ENCODE data around the gene ANOS1.
"Not testable (repeated sequence)": the region's sequence is repeated elsewhere in the genome, so short reads cannot be mapped to it uniquely, and the experiment has no call there.

ANOS1 gene, protein sequence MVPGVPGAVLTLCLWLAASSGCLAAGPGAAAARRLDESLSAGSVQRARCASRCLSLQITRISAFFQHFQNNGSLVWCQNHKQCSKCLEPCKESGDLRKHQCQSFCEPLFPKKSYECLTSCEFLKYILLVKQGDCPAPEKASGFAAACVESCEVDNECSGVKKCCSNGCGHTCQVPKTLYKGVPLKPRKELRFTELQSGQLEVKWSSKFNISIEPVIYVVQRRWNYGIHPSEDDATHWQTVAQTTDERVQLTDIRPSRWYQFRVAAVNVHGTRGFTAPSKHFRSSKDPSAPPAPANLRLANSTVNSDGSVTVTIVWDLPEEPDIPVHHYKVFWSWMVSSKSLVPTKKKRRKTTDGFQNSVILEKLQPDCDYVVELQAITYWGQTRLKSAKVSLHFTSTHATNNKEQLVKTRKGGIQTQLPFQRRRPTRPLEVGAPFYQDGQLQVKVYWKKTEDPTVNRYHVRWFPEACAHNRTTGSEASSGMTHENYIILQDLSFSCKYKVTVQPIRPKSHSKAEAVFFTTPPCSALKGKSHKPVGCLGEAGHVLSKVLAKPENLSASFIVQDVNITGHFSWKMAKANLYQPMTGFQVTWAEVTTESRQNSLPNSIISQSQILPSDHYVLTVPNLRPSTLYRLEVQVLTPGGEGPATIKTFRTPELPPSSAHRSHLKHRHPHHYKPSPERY

DNA sequence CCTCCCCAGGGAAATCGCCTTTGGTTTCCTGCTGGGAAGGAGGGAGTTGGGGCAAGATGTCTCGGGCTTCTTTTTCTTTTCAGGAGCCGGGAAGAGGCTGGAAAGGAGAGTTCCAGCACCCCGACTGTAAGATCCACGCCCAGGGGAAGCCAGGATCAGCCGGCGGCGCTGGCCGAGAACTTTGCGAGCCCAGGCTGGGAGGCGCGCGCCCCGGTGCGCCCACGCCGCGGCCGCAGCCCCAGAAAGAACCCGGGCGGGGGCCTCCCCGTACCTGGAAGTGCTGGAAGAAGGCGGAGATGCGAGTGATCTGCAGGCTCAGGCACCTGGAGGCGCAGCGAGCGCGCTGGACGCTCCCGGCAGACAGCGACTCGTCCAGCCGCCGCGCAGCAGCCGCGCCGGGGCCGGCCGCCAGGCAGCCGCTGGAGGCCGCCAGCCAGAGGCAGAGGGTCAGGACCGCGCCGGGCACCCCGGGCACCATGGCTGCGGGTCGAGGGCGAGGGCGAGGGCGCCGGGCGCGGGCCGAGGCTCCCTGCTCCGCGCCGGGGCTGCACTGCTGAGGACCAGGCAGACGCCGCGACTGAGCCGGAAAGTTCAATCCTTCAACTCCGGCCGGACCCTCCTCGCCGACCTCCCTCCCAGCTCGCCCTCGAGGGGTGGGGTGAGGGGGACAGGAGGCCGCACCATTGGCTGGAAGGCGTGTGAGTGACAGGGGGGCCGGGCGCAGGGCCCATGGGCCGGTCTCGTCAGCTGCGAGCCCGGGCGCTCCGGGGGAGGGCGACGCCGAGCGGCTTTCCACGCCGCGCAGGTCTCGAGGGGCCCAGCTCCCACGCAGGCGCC is at the start of gene ANOS1:
Gene ANOS1, minus strand, starts transcription at position 579 of the 837 bp plus-strand sequence. Its CDS starts 101 bp downstream, at position 478.
- DNase-seq (ENCODE audit: low read depth): no peak

DNA sequence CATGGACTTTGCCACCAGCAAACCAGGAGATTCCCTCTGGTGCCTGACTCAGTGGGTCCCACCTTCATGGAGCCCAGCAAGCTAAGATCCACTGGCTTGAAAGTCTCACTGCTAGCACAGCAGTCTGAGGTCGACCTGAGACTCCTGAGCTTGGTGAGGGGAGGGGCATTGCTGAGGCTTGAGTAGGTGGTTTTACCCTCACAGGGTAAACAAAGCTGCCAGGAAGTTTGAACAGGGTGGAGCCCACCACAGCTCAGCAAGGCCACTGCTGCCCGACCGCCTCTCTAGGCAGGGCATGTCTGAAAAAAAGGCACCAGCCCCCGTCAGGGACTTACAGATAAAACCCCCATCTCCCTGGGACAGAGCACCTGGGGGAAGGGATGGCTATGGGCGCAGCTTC is 41.2 kb upstream of the ANOS1 start:
- no peak for DNase-seq (ENCODE audit: low read depth)

DNA sequence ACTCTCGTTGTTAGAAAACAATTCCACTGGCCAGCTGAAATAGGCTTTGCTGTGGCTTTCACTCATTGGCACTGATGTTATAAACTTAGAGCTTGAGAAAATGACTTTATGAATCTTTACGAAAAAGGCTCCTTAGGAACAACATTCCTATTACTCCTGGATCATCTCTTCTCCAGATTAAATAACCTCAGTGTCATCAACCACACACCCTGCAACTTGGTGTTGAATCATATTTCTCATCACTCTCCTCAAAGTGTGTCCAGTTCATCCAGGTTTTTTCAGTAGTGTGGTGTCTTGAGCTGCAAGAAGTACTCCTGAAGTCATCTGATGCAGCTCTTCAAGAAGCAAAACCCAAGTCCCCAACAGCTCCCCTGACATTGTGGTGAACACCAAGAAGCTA is 28.1 kb upstream of the ANOS1 start:
- no peak for DNase-seq (ENCODE audit: low read depth)

DNA sequence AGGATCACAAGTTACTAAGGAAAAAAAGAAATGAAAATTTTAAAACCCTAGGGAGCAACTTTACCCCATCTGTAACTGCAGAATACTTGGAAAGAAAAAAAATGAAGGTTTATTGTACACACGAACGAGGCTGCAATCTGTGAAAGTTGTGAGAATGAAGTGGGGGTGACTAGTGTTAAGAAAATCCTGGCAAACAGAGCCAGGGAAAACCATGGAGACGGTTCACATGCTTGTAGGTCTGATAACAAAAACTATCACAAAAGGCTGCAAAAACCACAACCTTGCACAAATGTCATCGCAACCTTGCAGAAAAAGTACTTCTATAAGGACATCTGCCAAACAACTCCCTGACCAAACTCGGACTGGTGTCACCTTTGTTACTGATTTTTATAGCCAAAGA is 26.8 kb upstream of the ANOS1 start:
- not testable (repeated sequence) for DNase-seq (ENCODE audit: low read depth)

DNA sequence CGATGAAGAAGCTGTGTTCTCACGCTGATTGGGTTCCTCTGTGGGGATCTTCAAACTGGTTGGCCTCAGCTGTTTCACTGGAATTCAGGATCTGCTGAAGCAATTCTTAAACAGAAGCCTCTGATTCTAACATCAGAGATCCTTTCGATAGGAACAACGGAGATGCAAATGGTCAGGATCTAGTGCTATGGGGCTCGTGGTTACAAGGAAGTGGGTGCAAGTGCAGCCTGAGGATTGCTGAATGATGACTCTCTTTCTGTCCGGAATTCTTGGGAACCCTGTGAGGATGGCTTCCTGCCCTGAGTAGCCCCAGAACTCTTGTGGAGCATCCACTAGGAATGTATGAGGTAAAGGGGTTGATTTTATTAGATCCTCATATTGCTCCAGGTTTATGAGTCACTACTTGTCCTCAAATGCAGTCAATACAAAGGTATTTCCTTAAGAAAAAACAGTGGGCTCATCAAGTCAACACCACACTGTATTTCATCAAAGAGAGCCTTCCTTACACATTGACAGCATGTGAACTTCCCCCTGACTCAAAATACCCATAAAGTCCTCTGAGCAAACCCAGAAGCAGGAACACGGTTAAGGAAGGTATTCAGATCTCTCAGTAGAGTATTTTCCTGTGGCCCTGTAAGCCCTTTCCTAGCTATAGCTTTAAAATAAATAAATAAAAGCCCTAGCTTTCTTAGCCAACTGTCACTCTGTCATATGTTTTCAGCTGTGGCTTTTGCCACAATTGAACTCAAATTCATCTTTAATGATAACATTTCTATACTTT is 25.9 kb upstream of the ANOS1 start:
- DNase-seq (ENCODE audit: low read depth): not testable (repeated sequence)

DNA sequence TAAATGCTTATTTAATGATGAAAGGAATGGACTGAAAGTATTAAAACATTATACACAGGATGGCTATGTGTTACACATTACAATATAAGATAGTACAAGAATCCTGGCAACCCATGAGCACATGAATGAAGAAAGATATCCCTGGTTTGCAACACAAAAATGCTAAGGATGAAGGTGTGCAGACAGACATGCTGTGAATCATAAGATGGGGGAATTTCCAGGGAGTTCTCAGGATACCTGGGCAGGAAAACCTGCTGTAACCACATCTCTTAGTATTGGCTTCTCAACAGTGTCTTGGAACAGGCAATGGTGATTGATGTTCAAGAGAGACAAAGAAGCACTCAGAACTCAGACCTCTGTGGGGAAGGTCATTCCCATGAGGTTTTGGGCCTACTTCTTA is 23.9 kb upstream of the ANOS1 start:
- DNase-seq (ENCODE audit: low read depth): no peak

DNA sequence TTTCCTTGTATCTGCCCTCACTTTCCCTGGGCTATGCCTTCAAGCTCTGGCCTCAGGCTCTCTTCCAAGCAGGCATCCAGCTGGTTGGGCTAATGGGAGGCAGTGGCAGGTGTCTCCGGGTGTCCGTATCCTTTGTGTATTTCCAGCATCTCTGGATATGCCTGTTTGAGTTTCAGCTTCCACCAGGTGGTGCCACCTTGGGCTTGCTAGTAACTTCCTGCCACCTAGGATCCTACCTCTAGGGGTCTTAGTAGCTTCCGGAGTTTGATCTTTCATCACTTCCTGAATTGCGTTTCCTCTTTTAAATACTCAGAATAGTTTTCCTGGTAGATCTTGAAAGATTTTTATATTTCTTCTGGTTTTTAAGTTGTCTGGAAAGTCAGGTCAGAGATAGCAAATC is 23.2 kb upstream of the ANOS1 start:
- no peak for DNase-seq (ENCODE audit: low read depth)

DNA sequence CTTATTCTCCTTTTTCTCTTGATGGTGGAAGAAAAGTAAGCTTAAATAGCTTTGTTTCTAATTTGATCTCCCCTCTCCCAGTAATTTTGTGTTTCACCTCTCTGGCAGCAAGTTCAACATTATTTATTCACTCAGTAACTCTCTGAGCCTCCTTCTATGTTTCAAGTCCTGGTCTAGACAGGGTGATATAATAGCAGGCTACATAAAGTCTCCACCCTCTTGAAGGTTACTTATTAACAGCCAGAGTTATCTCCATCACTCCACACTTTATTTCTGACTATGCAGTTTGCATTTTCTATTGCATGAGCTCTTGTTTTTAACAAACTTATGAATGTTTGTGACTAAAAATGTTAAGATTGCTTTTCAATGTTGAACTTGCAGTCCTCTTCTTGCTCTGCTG is 17.8 kb upstream of the ANOS1 start:
- DNase-seq (ENCODE audit: low read depth): no peak

DNA sequence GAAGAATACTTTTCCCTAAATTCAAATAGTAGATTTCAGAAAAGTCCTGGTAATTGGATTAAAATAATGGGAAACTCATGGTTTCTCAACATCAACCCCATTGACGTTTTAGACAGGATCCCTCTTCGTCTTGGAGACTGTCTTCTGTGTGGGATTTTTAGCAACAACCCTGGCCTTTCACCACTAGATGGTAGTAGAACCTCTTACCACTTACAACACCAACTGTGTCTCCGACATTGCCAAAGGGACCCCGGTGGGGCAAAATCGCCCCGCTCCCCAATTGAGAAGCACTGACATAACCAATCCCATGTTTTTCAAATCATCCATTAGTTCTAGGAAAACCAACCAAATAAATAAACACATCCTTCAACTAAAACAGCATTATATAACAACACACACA is 16.9 kb upstream of the ANOS1 start:
- DNase-seq (ENCODE audit: low read depth): no peak

DNA sequence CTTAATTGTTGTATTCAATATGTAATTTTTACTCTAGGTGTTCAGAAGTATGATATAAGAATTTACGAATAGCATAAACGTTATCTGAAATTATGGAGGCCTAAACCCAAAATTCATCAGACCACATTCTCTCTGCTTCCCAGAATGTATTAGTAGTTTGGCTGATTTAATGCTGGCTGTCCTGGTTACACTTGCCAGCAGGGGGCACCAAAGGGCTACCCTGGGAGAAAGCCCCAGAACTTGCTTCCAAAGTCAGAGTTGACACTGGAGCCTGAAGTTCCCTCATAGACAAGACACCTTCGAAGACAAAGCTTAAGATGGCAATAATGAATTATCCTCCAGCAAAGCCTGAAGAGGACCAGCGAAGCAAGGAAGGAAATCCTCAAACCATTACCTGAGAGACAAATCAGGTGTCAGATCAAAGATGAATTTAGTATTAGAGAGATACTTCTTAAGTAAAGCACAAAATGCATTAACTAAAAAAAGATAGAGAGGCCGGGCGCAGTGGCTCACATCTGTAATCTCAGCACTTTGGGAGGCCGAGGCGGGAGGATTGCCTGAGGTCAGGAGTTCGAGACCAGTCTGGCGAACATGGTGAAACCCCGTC is 11.3 kb upstream of the ANOS1 start:
- peak; percentile 24 for DNase-seq (ENCODE audit: low read depth)

DNA sequence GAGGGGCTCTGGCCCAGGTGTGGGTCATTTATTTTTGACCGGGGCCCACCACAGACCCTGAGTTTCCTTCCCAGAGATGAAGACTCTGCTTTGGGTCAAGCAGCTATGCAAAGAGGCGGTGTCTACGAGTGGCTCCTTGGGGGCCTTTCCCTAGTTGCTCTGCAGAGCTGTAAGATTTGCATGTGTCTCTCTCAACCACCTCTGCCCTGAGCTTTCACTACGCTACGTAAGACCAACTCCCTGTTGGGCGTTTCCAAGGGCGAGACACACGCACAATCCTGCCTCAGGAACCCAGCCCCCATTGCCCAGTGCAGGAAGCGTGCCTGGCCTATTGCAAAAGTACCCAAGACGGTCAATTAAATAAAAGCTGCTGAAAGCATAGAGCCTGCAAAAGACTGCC is 10.0 kb upstream of the ANOS1 start:
- DNase-seq (ENCODE audit: low read depth): no peak

DNA sequence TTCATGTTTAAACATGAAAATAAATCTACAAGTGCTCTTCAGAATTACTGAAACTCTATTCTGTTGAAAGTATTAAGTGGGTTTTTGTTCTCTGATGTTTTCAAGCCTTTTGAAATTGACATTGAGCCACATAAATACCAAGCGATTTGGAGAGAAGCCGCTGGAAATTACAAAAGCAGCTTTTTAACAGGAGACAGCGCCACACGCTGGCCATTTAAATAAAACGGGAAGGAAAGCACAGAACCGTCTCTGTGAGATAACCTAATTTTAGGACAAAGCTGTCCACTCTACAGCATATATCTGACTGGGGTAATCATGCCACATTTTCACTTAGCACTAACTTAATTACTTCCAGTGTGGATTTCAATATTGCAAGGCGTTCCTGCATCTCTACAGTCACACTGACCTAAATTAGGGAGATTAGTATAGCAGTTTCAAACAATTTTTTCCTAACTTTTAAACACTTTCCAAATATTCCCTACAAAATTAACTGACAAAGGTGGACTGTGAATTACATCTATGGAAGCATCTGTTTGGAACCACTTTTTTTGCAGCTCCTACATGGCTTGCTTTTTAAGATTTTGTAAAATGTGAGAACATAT is 6.8 kb upstream of the ANOS1 start:
- no peak for DNase-seq (ENCODE audit: low read depth)

DNA sequence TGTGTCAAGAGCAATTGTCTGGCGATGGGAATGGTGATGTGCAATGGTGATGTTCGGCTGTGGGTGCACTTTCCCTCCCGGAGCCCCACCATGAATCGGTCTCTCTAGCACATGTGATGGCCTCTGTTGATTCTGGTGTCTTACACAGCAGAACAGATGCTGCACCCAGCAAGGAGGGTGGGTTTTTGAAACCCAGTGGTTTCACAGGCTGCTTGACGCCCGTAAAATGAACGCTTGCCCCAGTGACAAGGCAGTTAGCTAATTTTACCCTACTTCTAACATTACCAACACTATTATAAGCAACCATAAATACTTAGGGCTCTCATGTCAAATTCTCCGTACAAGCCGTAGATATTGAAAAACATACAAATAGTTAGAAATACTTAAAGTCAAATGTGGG is 5.9 kb upstream of the ANOS1 start:
- no peak for DNase-seq (ENCODE audit: low read depth)

DNA sequence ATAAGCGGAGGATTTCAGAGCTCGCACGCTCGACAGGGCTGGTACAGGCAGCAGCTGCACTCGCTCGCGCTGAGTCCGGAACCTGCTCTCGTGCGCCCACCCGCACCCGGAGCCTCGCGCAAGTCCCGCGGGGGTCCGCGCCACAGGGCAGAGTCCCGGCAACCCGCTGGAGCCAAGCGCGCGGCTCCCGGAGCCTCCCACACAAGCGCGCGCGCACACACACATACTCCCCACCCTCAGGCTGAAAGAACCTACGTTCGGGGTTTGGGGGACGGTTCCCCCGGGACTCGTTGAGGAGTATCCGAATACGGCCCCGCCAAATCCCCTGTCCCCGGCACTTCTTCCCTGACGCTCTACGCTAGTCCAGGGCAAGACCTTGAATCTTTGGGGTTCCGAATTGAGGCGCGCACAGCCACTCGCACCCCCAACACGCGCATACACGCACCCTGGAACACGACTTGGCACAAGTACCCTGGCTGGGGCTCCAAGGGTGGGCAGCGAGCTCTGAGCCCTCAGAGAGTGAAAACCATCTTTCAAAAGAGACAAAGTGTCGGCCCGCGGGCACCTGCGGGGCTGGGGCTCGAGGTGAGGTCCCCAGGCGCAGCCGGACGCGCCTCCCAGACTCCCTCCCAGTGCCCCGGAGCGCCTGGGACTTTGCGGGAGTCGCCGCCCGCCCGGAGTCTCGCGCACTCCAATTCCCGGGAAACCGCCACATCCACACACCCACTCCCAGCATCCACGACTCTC is 952 bp downstream of the ANOS1 start:
- DNase-seq (ENCODE audit: low read depth): no peak

DNA sequence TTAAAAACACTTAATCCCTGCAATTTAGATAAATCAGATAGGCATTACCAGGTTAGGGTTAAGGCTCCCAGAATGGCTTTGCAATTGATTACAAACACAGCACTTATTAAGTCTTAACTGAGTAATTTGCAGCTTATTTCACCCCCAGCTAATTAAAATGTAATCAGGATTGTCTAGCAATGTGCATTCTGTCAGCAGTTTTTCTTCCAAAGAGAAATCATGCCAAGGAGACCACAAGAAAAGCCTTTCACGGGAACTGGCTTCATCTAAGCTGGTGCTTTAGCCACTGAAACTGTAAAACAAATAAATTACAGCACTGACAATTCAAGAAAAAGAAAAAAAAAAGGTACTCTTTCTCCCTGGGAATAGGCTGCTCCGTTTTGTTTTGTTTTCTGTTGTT is 2.1 kb downstream of the ANOS1 start:
- no peak for DNase-seq (ENCODE audit: low read depth)

DNA sequence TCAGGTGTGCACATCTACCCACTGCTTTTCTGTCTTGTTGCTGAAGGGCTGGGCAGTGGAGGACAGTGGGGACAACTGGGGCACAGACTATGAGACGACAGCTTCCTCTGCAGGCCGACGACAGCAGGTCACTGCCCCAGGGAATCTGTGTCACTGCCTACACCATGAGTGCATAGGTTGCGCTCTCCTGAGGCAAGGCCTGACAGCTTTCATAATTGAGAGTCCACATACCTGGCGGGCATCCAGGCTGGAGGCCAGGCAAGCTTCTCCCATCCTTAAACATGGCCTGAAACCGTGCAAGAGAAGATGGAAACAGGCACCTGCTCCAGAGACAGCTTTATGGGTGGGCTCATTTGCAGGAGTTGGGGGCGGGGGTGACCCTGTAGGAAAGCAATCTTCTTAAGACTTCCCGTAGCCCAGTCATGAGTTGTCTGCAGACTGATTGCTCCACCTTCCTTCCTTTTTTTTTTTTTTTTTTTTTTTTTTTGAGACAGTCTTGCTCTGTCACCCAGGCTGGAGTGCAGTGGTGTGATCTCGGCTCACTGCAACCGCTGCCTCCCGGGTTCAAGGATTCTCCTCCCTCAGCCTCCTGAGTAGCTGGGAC is 2.9 kb downstream of the ANOS1 start:
- DNase-seq (ENCODE audit: low read depth): no peak

DNA sequence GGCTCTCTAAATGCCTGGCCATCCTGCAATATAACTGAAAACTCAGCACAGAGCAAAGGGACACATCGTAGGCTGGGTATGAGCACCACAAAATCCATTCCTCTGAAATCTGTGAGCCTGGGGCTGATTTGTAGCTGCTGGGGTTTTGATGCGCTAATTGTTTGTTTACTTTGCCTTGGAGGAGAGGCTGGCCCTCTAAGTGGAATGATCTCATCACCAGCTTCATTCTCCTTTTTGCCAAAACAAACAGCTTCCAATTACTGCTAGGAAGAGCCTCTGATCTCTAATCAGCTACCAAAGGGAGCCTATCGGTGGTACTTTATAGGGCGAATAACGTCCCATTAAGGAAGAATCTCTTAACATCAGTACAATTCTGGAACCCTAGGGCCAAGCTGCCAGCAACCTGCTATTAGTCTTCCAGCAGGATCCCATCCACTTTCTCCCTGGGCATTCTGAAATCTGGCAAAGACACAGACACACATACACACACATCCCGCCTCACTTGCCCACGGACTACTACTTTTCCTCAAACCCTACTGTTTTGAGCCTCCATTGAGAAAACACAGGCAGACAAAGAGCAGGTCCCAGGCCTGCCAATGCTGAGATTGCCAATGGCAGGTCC is 5.8 kb downstream of the ANOS1 start:
- DNase-seq (ENCODE audit: low read depth): no peak

DNA sequence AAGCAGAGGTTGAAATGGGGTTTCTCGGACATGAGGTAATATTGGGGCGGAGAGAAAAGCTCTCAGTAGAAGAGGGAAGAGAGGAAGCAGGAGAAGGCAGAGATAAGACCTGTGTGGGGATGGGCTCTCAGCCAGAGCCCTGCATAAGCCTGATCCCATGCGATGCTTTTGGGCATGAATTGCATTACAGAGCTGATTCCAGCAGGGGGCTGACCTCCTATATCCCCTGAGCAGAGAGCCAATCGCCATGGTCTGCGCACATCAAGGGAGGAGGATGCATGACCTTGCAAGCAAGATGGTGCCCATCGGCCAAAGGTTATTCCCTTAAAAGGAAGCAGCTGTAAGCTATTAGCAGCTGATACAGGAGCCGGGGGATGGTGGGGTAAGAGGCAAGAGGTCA is 7.6 kb downstream of the ANOS1 start:
- no peak for DNase-seq (ENCODE audit: low read depth)

DNA sequence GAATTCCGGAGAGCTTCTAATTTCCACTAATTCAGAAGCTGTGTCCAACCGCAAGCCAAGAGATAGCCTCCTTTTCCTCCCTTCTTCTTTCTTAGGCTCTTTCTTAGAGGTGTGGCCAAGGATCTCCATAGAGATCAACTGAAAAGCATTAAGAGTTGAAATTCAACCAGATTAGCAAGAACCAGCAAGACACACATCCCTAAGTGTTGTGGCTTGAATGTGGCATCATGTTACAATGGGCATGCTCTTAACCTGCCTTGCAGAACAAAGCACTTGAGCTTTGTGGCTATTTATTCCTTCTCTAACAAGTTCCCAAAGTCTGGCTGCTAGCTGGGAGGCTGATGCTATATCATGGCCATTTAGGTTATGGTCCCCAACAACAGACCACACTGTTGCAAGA is 10.4 kb downstream of the ANOS1 start:
- no peak for DNase-seq (ENCODE audit: low read depth)

DNA sequence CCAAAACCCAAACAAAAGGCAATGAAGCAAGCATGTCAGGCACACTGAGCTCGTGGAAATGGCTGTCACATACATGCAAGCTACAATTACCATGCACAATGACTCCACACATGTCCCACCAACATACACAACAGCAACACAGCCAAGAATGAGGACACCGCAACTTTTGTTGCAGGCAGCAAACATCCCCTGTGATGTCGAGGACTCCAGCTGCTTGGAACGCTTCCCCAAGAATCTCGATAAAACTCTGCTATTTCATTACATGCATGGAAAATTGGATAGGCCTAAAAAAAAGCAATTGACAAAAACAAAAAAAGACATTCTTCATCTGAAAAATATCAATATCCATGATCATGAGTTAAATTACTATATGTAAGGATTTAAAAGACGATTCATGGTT is 11.8 kb downstream of the ANOS1 start:
- DNase-seq (ENCODE audit: low read depth): no peak

Data from stimulated activated CD4-positive, alpha-beta T cell treated with anti-CD3 and anti-CD28 coated beads, Interleukin-2, amount 100 ng/mL, for 4 hours (primary cell).